ENCODE data around the gene TTF1. TPM values are rescaled to one million over a fixed set of nuclear protein-coding genes. Genes with fewer than 3 reads are reported as not detected.

TTF1 gene
- total RNA-seq, 1 donor from 2014 or later = 12.3 TPM

DNA sequence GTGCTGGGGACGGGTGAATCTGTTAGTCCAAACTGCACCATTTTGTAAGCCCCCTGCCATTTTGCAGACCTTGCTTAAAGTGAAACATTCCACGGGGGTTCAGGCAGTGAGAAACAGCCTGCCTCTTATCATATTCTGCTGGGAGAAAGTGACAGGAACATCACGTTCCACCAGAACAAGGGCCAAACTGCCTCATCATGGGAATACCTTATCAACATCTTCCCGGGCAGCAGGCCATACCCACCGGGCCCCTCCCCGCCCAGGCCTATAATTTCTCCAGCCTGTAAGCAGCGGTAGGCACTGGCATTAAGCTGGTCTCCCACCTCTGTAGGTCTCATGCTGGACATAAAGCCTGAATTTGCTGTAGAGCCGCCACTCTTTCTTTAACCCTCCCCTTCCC lies 1.9 kb upstream of the TTF1 start:
- no peak overlapping the region for H3K4me3 ChIP-seq
- DNase-seq = no peak
- no peaks in the 10 kb centered on the region for H3K9me3 ChIP-seq
- peaks cover 47% of the 10 kb centered on the region for H3K4me1 ChIP-seq
- H3K36me3 ChIP-seq = peaks cover 2% of the 10 kb centered on the region
- intact Hi-C loops (cut with DNase I) = no loop called here
- no peak for TF ChIP-seq CTCF (IDR thresholded peaks at IDR 0.05)
- no peak for ATAC-seq
- H3K27me3 ChIP-seq (ENCODE audit: low read depth) = peaks cover 43% of the 10 kb centered on the region
- H3K27ac ChIP-seq = no peak overlapping the region

GRCh38 chr9:132407196-132407595 lies 556 bp upstream of the TTF1 start:
- peaks cover 47% of the 10 kb centered on the region for H3K4me1 ChIP-seq
- peak overlapping the region; percentile 31 for H3K27ac ChIP-seq
- H3K27me3 ChIP-seq (ENCODE audit: low read depth) = peaks cover 30% of the 10 kb centered on the region
- H3K4me3 ChIP-seq = peak overlapping the region; percentile 82
- no peaks in the 10 kb centered on the region for H3K9me3 ChIP-seq
- H3K36me3 ChIP-seq = peaks cover 14% of the 10 kb centered on the region
- DNase-seq (no peak), ATAC-seq (no peak)
- intact Hi-C loops (cut with DNase I) = no loop called here
- no peak for TF ChIP-seq CTCF (IDR thresholded peaks at IDR 0.05)

GRCh38 chr9:132404228-132404881 lies 2.3 kb downstream of the TTF1 start:
- intact Hi-C loops (cut with DNase I) = no loop called here
- TF ChIP-seq CTCF (IDR thresholded peaks at IDR 0.05) = no peak
- Histone ChIP-seq H3K4me3 (no peak overlapping the region), H3K9me3 (no peaks in the 10 kb centered on the region), H3K4me1 (peaks cover 25% of the 10 kb centered on the region), H3K27me3 (ENCODE audit: low read depth) (peaks cover 3% of the 10 kb centered on the region), H3K36me3 (peaks cover 38% of the 10 kb centered on the region), H3K27ac (no peak overlapping the region)
- DNase-seq (no peak), ATAC-seq (no peak)

DNA sequence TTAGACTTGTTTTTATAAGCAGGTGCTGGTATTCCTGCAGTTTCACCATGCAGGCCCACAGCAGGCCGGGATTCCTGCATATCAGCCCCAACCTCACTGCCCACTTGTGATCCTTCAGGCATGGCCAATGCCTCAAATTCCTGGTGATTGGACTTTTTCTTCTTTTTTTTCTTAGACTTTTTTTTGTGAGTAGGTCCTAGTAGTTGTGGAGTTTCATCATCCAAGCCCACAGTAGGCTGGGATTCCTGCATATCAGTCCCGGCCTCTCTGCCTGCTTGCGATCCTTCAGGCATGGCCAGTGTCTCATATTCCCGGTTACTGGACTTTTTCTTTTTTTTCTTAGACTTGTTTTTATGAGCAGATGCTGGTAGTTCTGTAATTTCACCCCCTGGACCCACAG lies 4.8 kb downstream of the TTF1 start:
- Histone ChIP-seq H3K27ac (no peak overlapping the region), H3K36me3 (peaks cover 63% of the 10 kb centered on the region)
- intact Hi-C loops (cut with DNase I) = no loop called here

GRCh38 chr9:132395560-132395959 lies 11.1 kb downstream of the TTF1 start:
- no peak overlapping the region for H3K4me3 ChIP-seq
- no peak overlapping the region for H3K27ac ChIP-seq
- no peaks in the 10 kb centered on the region for H3K9me3 ChIP-seq
- no peaks in the 10 kb centered on the region for H3K4me1 ChIP-seq
- no peaks in the 10 kb centered on the region for H3K27me3 ChIP-seq (ENCODE audit: low read depth)
- TF ChIP-seq CTCF (IDR thresholded peaks at IDR 0.05) = no peak
- DNase-seq (no peak), ATAC-seq (no peak)
- H3K36me3 ChIP-seq = peaks cover 98% of the 10 kb centered on the region
- intact Hi-C loops (cut with DNase I) = no loop called here

More for the DNA sequence above, 4.8 kb downstream of the TTF1 start:
- TF ChIP-seq CTCF (IDR thresholded peaks at IDR 0.05) = no peak
- no peak for DNase-seq
- Histone ChIP-seq H3K27me3 (ENCODE audit: low read depth) (no peaks in the 10 kb centered on the region), H3K4me3 (no peak overlapping the region), H3K9me3 (no peaks in the 10 kb centered on the region), H3K4me1 (peaks cover 19% of the 10 kb centered on the region)
- ATAC-seq = no peak
